ENCODE measurements around the gene TLDC2. TPM values are rescaled to one million over a fixed set of nuclear protein-coding genes. Genes with fewer than 3 reads are reported as not detected.
"Not testable (repeated sequence)": the region's sequence is repeated elsewhere in the genome, so short reads cannot be mapped to it uniquely, and the experiment has no call there.

Gene TLDC2
- total RNA-seq, 1 donor: 0.10 TPM

GRCh38 chr20:36873498-36874189, 2.3 kb upstream of the TLDC2 start:
- H3K27me3 ChIP-seq (ENCODE audit: insufficient read depth, low read length): no peaks in the 10 kb centered on the region
- no peaks in the 10 kb centered on the region for H3K9me3 ChIP-seq (ENCODE audit: low read depth, low read length)
- H3K4me3 ChIP-seq (ENCODE audit: low read length): no peak overlapping the region
- H3K4me1 ChIP-seq (ENCODE audit: insufficient read depth, low read length): peaks cover 8% of the 10 kb centered on the region

DNA sequence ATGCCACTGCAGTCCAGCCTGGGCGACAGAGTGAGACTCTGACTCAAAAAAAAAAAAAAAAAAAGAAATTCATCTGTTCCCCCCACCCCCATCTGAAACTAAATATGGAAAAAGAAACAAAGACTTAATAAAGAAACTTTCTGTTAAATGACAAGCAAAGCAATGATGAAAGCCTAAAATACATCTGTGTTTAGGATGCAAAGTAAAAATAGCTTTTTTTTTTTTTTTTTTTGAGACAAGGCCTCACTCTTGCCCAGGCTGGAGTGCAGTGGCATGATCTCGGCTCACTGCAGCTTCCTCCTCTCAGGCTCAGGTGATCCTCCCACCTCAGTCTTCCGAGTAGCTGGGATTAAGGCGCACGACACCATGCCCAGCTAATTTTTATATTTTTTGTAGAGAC, 845 bp upstream of the TLDC2 start:
- not testable (repeated sequence) for H3K4me1 ChIP-seq (ENCODE audit: insufficient read depth, low read length); H3K27me3 ChIP-seq (ENCODE audit: insufficient read depth, low read length); H3K4me3 ChIP-seq (ENCODE audit: low read length); H3K9me3 ChIP-seq (ENCODE audit: low read depth, low read length)

DNA sequence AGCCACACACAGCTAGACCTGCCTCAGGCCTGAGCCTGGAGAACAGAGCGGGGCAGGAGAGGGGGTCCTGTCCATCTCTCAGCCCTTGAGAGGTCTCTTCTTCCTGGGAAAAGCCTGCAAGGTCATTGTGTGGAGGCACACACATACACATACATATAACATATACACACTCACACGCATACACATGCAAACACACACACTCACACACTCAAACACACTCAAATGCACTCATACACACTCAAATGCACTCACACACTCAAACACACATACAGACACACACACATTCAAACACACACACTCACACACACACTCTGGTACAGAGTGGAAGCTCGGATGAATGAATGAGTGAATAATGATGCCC, 515 bp downstream of the TLDC2 start:
- no peak overlapping the region for H3K4me3 ChIP-seq (ENCODE audit: low read length)
- no peaks in the 10 kb centered on the region for H3K9me3 ChIP-seq (ENCODE audit: low read depth, low read length)
- H3K4me1 ChIP-seq (ENCODE audit: insufficient read depth, low read length): peaks cover 8% of the 10 kb centered on the region
- no peaks in the 10 kb centered on the region for H3K27me3 ChIP-seq (ENCODE audit: insufficient read depth, low read length)

GRCh38 chr20:36878941-36879340, 3.0 kb downstream of the TLDC2 start:
- H3K27me3 ChIP-seq (ENCODE audit: insufficient read depth, low read length): no peaks in the 10 kb centered on the region
- H3K4me3 ChIP-seq (ENCODE audit: low read length): no peak overlapping the region
- no peaks in the 10 kb centered on the region for H3K4me1 ChIP-seq (ENCODE audit: insufficient read depth, low read length)
- no peaks in the 10 kb centered on the region for H3K9me3 ChIP-seq (ENCODE audit: low read depth, low read length)

GRCh38 chr20:36880741-36881250, 4.9 kb downstream of the TLDC2 start:
- H3K4me1 ChIP-seq (ENCODE audit: insufficient read depth, low read length): peaks cover 4% of the 10 kb centered on the region

DNA sequence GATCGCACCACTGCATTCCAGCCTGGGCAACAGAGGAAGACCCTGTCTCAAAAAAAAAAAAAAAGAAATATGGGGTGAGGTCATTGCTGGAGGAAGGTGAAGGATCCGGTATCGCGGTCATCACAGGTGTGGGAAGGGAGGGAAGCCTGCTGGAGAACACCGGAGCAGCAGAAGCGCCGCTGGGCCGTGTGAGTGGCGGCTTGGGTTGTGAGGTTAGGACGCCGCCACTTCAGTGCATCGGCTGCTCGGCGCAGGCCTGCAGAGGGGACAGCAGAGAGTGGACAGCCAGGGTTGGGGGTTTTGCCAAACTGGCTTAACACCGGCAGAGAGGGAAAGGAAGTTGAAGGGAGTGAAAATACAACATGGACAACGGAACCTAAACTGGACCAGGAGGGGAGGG, 5.4 kb downstream of the TLDC2 start:
- H3K27me3 ChIP-seq (ENCODE audit: insufficient read depth, low read length): no peaks in the 10 kb centered on the region
- no peak overlapping the region for H3K4me3 ChIP-seq (ENCODE audit: low read length)
- H3K9me3 ChIP-seq (ENCODE audit: low read depth, low read length): no peaks in the 10 kb centered on the region
- H3K4me1 ChIP-seq (ENCODE audit: insufficient read depth, low read length): peaks cover 4% of the 10 kb centered on the region

More at GRCh38 chr20:36880741-36881250, 4.9 kb downstream of the TLDC2 start:
- Histone ChIP-seq H3K27me3 (ENCODE audit: insufficient read depth, low read length) (no peaks in the 10 kb centered on the region), H3K4me3 (ENCODE audit: low read length) (no peak overlapping the region), H3K9me3 (ENCODE audit: low read depth, low read length) (no peaks in the 10 kb centered on the region)

DNA sequence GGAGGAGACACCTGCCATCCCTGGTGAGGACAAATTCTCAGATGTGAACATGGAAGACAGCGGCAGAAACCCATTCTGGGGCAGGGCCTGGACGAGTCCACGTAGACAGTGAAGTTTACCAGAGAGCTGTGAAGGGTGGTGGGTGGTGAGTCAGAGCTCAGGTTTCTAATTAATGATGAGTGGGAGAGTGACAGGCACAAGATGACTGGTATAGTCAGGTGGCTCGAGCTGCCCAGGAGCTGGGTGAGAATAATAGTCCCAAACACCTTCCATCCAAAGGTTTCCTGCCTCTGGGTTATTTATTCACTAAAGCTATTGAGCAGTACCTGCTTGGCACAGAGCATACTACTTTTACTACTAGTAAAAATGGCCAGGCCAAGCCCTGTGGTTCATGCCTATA, 6.0 kb downstream of the TLDC2 start:
- H3K4me3 ChIP-seq (ENCODE audit: low read length): no peak overlapping the region
- H3K9me3 ChIP-seq (ENCODE audit: low read depth, low read length): no peaks in the 10 kb centered on the region
- H3K4me1 ChIP-seq (ENCODE audit: insufficient read depth, low read length): peaks cover 7% of the 10 kb centered on the region
- no peaks in the 10 kb centered on the region for H3K27me3 ChIP-seq (ENCODE audit: insufficient read depth, low read length)

DNA sequence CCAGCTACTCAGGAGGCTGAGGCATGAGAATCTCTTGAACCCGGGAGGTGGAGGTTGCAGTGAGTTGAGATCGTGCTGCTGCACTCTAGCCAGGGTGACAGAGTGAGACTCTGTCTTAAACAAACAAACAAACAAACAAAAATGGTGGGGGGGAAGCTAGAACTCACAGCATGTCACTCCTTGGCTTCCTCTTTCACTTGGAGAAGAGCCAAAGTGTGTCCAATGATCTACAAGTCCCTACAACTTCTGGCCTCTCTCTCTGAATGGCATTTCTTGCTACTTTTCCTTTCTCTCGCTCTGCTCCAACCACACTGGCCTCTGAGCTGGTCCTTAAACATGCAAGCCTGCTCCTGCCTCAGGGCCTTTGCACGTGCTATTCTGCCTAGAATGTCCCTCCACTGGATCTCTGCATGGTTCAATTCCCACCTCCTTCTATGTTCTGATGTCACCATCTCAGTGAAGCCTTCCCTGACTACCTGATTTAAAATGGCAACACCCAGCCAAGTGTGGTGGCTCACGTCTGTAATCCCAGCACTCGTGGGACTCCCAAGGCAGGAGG, 8.1 kb downstream of the TLDC2 start:
- peaks cover 11% of the 10 kb centered on the region for H3K4me1 ChIP-seq (ENCODE audit: insufficient read depth, low read length)

DNA sequence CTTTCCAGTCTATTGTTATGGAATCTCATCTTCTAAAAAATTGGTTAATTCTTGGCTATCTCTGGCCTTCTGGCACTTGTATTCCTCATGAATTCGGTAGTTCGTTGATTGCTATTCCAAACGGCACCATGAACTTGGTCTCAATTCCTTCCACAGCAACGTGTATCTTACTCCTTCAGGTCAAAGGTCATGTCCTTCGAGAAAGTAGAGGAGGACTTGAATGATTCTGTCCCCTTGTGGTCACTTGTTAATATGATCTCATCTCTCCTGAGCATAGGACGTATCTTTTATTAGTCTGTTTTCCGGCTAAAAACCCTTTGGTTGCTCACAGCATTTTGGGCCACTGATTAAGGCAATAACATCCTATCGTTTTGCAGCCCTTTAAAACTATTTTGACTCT, 9.4 kb downstream of the TLDC2 start:
- Histone ChIP-seq H3K4me1 (ENCODE audit: insufficient read depth, low read length) (peaks cover 11% of the 10 kb centered on the region), H3K27me3 (ENCODE audit: insufficient read depth, low read length) (no peaks in the 10 kb centered on the region), H3K9me3 (ENCODE audit: low read depth, low read length) (no peaks in the 10 kb centered on the region), H3K4me3 (ENCODE audit: low read length) (no peak overlapping the region)

More for the DNA sequence above, 8.1 kb downstream of the TLDC2 start:
- H3K9me3 ChIP-seq (ENCODE audit: low read depth, low read length): no peaks in the 10 kb centered on the region
- H3K4me3 ChIP-seq (ENCODE audit: low read length): no peak overlapping the region
- H3K27me3 ChIP-seq (ENCODE audit: insufficient read depth, low read length): no peaks in the 10 kb centered on the region

- peaks cover 11% of the 10 kb centered on the region for H3K4me1 ChIP-seq (ENCODE audit: insufficient read depth, low read length)
- no peaks in the 10 kb centered on the region for H3K9me3 ChIP-seq (ENCODE audit: low read depth, low read length)
- H3K4me3 ChIP-seq (ENCODE audit: low read length): no peak overlapping the region
- H3K27me3 ChIP-seq (ENCODE audit: insufficient read depth, low read length): no peaks in the 10 kb centered on the region
Observed at GRCh38 chr20:36886859-36887751, 11.2 kb downstream of the TLDC2 start.

DNA sequence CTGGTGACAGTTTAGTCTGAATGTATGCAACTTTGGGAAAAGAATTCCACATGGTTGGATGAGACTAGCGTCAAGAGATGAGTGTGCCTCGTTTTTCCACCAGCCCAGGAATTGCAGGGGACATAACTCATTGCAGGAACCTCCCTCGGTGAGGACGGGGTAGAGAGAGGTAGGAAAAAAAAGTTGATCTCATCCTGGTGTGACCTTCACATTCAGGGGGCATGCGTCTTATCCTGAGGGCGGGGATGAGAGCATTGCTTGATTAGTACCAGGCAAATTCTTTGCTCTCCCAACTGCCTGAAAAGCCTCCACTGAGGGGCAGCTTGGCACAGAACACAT, 11.8 kb downstream of the TLDC2 start:
- Histone ChIP-seq H3K9me3 (ENCODE audit: low read depth, low read length) (no peaks in the 10 kb centered on the region), H3K4me1 (ENCODE audit: insufficient read depth, low read length) (peaks cover 11% of the 10 kb centered on the region), H3K4me3 (ENCODE audit: low read length) (no peak overlapping the region), H3K27me3 (ENCODE audit: insufficient read depth, low read length) (no peaks in the 10 kb centered on the region)

DNA sequence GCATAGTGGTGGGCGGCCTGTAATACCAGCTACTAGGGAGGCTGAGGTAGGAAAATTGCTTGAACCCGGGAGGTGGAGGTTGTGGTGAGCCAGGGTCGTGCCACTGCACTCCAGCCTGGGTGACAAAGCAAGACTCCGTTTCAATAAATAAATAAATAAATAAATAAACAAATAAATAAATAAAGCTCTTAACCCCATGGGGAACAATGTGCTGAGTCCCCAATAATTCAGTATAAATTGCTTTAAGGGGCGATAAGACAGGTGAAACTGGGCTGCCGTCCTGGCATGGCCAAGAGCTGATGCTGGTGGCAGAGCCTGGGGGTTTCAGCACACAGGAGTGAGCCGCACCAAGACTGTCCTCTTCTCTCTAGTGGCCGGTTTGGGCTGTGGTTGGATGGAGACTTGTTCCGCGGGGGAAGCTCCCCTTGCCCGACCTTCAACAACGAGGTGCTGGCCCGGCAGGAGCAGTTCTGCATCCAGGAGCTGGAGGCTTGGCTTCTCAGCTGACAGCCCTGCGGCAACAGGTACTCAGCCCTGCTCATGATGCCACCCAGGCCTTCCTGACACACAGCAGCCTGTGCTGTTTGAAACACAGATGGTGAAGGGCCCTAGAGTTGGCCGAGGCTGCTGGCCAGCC, 13.1 kb downstream of the TLDC2 start:
- H3K4me3 ChIP-seq (ENCODE audit: low read length): no peak overlapping the region
- no peaks in the 10 kb centered on the region for H3K27me3 ChIP-seq (ENCODE audit: insufficient read depth, low read length)
- H3K4me1 ChIP-seq (ENCODE audit: insufficient read depth, low read length): peaks cover 11% of the 10 kb centered on the region
- no peaks in the 10 kb centered on the region for H3K9me3 ChIP-seq (ENCODE audit: low read depth, low read length)

- Histone ChIP-seq H3K4me3 (ENCODE audit: low read length) (no peak overlapping the region), H3K4me1 (ENCODE audit: insufficient read depth, low read length) (peaks cover 7% of the 10 kb centered on the region), H3K9me3 (ENCODE audit: low read depth, low read length) (no peaks in the 10 kb centered on the region), H3K27me3 (ENCODE audit: insufficient read depth, low read length) (no peaks in the 10 kb centered on the region)
Observed at GRCh38 chr20:36890586-36890985, 14.6 kb downstream of the TLDC2 start.

GRCh38 chr20:36891211-36891610, 15.3 kb downstream of the TLDC2 start:
- H3K9me3 ChIP-seq (ENCODE audit: low read depth, low read length): no peaks in the 10 kb centered on the region
- no peaks in the 10 kb centered on the region for H3K27me3 ChIP-seq (ENCODE audit: insufficient read depth, low read length)
- peaks cover 7% of the 10 kb centered on the region for H3K4me1 ChIP-seq (ENCODE audit: insufficient read depth, low read length)
- H3K4me3 ChIP-seq (ENCODE audit: low read length): no peak overlapping the region

DNA sequence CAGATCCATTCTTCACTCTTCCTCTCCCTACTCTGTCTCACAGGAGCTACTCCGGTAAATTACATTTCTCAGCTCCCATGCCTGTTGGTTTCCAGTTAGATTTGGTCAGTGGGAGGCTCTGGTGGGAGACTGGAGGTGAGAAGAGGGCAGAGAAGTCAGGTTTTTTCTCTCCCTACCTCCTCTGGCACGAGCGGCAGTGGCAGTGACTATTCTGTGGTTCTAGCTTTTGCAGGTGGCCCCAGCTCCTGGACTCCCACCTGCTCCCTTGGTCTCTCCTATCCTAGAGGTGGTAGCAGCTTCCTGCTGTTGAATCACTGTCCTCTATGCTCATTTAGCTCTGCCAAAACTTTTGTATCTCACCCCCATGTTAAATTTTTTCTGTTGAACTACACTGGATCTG, 17.9 kb downstream of the TLDC2 start:
- Histone ChIP-seq H3K9me3 (ENCODE audit: low read depth, low read length) (no peaks in the 10 kb centered on the region), H3K4me3 (ENCODE audit: low read length) (no peak overlapping the region), H3K27me3 (ENCODE audit: insufficient read depth, low read length) (no peaks in the 10 kb centered on the region), H3K4me1 (ENCODE audit: insufficient read depth, low read length) (no peaks in the 10 kb centered on the region)

All from mononuclear cell (primary cell).